GM10266 (cell line): Measurements from ENCODE around the gene TEKT5.

Experiments used
- DNase-seq: peaks from one replicate; pipeline ENCODE4 v3.0.0; 2012; ENCODE audit errors: extremely low spot score
- CTCF ChIP-seq: IDR thresholded peaks from 2 replicates; pipeline ENCODE4 v1.5.1; 2012; ENCODE audit warnings: mild to moderate bottlenecking, low read depth; ENCODE audit not compliant: control insufficient read depth, insufficient read depth; ENCODE audit errors: missing control alignments

TEKT5 gene

GRCh38 chr16:10592611-10593010 is 102.1 kb downstream of the TEKT5 start:
- DNase-seq, result no peak
- TF ChIP-seq CTCF, result no peak

GRCh38 chr16:10590342-10590741 is 104.4 kb downstream of the TEKT5 start:
- no peak for DNase-seq
- TF ChIP-seq CTCF, result no peak

GRCh38 chr16:10589109-10589508 is 105.6 kb downstream of the TEKT5 start:
- no peak for TF ChIP-seq CTCF
- DNase-seq, result no peak

- TF ChIP-seq CTCF, result no peak
- no peak for DNase-seq
Measured at GRCh38 chr16:10587622-10588021, 107.1 kb downstream of the TEKT5 start.

- no peak for DNase-seq
- no peak for TF ChIP-seq CTCF
Measured at GRCh38 chr16:10584981-10585438, 109.7 kb downstream of the TEKT5 start.

GRCh38 chr16:10583269-10583668 is 111.5 kb downstream of the TEKT5 start:
- no peak for TF ChIP-seq CTCF
- DNase-seq, result no peak

GRCh38 chr16:10581507-10581906 is 113.2 kb downstream of the TEKT5 start:
- no peak for DNase-seq
- no peak for TF ChIP-seq CTCF

- TF ChIP-seq CTCF, result no peak
- DNase-seq, result no peak
Measured at GRCh38 chr16:10580883-10581247, 113.9 kb downstream of the TEKT5 start.
